Osteocyte (in vitro differentiated cells): ENCODE data around the gene ZNF562. TPM values are rescaled to one million over a fixed set of nuclear protein-coding genes. Genes with fewer than 3 reads are reported as not detected.

Experiments used
- DNase-seq: peaks from one replicate; pipeline ENCODE4 v3.0.0; 2021; ENCODE audit warnings: mixed read lengths; ENCODE audit not compliant: unreplicated experiment; ENCODE audit errors: extremely low spot score
- H3K27ac Mint-ChIP-seq: one replicate; pipeline ENCODE4 v1.8.0; 2021; ENCODE audit warnings: mild to moderate bottlenecking, mixed read lengths; ENCODE audit not compliant: unreplicated experiment
- H3K27me3 Mint-ChIP-seq: one replicate; pipeline ENCODE4 v1.8.0; 2021; ENCODE audit warnings: mixed read lengths; ENCODE audit not compliant: unreplicated experiment
- H3K36me3 Mint-ChIP-seq: one replicate; pipeline ENCODE4 v1.8.0; 2021; ENCODE audit warnings: mixed read lengths; ENCODE audit not compliant: unreplicated experiment
- H3K4me1 Mint-ChIP-seq: one replicate; pipeline ENCODE4 v1.8.0; 2021; ENCODE audit warnings: mixed read lengths; ENCODE audit not compliant: unreplicated experiment
- H3K4me3 Mint-ChIP-seq: one replicate; pipeline ENCODE4 v1.8.0; 2021; ENCODE audit warnings: mild to moderate bottlenecking, moderate library complexity, mixed read lengths; ENCODE audit not compliant: unreplicated experiment
- H3K9me3 Mint-ChIP-seq: one replicate; pipeline ENCODE4 v1.8.0; 2021; ENCODE audit warnings: mixed read lengths; ENCODE audit not compliant: unreplicated experiment
- total RNA-seq: library from RNA; stranded (reverse); gene quantifications from 2 replicates; pipeline ENCODE4 v1.2.1, GENCODE V29; 2021
- TF ChIP-seq, protein P1 (sequence below): fragments of 200-600 bp; sonication (generic); IDR thresholded peaks from 2 replicates; pipeline ENCODE4 v1.5.0; 2021; ENCODE audit warnings: antibody characterized with exemption, mild to moderate bottlenecking, moderate library complexity

Gene ZNF562
- total RNA-seq, 1 donor from 2014 or later = 15.1 TPM

- Mint-ChIP-seq H3K4me1 (peaks cover 27% of the 10 kb centered on the region), H3K27me3 (no peaks in the 10 kb centered on the region), H3K4me3 (peak within 1 kb of the TSS; percentile 100), H3K27ac (peak within 1 kb of the TSS; percentile 100), H3K36me3 (peaks cover 21% of the 10 kb centered on the region), H3K9me3 (no peaks in the 10 kb centered on the region)
- peak; percentile 94 for DNase-seq
- TF ChIP-seq, protein P1, sequence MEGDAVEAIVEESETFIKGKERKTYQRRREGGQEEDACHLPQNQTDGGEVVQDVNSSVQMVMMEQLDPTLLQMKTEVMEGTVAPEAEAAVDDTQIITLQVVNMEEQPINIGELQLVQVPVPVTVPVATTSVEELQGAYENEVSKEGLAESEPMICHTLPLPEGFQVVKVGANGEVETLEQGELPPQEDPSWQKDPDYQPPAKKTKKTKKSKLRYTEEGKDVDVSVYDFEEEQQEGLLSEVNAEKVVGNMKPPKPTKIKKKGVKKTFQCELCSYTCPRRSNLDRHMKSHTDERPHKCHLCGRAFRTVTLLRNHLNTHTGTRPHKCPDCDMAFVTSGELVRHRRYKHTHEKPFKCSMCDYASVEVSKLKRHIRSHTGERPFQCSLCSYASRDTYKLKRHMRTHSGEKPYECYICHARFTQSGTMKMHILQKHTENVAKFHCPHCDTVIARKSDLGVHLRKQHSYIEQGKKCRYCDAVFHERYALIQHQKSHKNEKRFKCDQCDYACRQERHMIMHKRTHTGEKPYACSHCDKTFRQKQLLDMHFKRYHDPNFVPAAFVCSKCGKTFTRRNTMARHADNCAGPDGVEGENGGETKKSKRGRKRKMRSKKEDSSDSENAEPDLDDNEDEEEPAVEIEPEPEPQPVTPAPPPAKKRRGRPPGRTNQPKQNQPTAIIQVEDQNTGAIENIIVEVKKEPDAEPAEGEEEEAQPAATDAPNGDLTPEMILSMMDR = no peak
Observed at GRCh38 chr19:9621156-9622037, 53.5 kb downstream of the ZNF562 start, which contains the start of gene ZNF561. Gene ZNF561, minus strand, starts transcription at chr19:9621232. Its CDS starts 1,776 bp downstream, at chr19:9619456.

DNA sequence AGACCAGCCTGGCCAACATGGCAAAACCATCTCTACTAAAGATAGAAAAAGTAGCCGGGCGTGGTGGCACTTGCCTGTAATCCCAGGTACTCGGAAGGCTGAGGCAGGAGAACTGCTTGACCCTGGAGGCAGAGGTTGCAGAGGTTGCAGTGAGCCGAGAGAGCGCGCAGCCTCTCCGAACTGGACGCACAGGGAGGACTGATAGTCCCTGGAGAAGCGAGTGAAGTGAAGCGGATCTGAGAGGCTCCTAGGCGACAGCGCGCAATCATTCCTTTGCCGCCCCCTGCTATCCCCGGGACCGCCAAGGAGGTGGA, 54.1 kb downstream of the ZNF562 start:
- Mint-ChIP-seq H3K36me3 (peaks cover 26% of the 10 kb centered on the region), H3K27ac (peak overlapping the region; percentile 100), H3K4me3 (peak overlapping the region; percentile 100), H3K4me1 (peaks cover 26% of the 10 kb centered on the region), H3K9me3 (no peaks in the 10 kb centered on the region), H3K27me3 (no peaks in the 10 kb centered on the region)
- TF ChIP-seq, protein P1 = no peak
- DNase-seq = no peak

DNA sequence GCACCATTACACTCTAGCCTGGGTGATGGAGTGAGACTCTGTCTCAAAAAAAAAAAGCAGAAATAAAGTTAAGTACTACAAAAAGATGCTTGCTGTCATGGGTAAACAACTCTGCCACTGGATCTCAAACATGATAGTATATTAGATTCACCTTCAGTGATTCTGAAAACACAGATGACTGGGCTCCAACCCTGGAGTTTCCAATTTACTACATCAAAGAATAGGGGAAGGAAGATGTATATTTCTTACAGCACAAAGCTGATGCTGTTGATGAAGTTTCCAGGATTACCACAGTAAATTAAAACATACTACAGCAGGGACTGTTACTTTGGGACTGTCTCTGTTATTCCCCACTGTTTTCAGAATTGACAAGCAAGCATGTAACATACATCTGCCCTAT, 59.1 kb downstream of the ZNF562 start:
- DNase-seq = no peak
- H3K36me3 Mint-ChIP-seq = peaks cover 72% of the 10 kb centered on the region
- TF ChIP-seq, protein P1 = no peak
- no peak overlapping the region for H3K27ac Mint-ChIP-seq
- H3K27me3 Mint-ChIP-seq = no peaks in the 10 kb centered on the region
- peaks cover 3% of the 10 kb centered on the region for H3K9me3 Mint-ChIP-seq
- no peak overlapping the region for H3K4me3 Mint-ChIP-seq
- H3K4me1 Mint-ChIP-seq = peaks cover 6% of the 10 kb centered on the region

GRCh38 chr19:9610484-9611113, 64.3 kb downstream of the ZNF562 start:
- no peak for DNase-seq
- TF ChIP-seq, protein P1 = no peak
- H3K4me3 Mint-ChIP-seq = no peak overlapping the region
- H3K4me1 Mint-ChIP-seq = no peaks in the 10 kb centered on the region
- peaks cover 77% of the 10 kb centered on the region for H3K36me3 Mint-ChIP-seq
- H3K27ac Mint-ChIP-seq = no peak overlapping the region
- peaks cover 24% of the 10 kb centered on the region for H3K9me3 Mint-ChIP-seq
- H3K27me3 Mint-ChIP-seq = no peaks in the 10 kb centered on the region

GRCh38 chr19:9608912-9609311, 66.0 kb downstream of the ZNF562 start:
- Mint-ChIP-seq H3K27me3 (no peaks in the 10 kb centered on the region), H3K27ac (no peak overlapping the region), H3K9me3 (peaks cover 24% of the 10 kb centered on the region), H3K36me3 (peaks cover 63% of the 10 kb centered on the region), H3K4me1 (no peaks in the 10 kb centered on the region), H3K4me3 (no peak overlapping the region)
- no peak for DNase-seq
- TF ChIP-seq, protein P1 = no peak
